Calu3 (cell line): ENCODE data around the gene KCNIP3. TPM values are rescaled to one million over a fixed set of nuclear protein-coding genes. Genes with fewer than 3 reads are reported as not detected.

Source experiments
- BruUV-seq: library from RNA; stranded (reverse); fragments of 400-500 nt; replicated peaks from 2 replicates; lab custom pipeline; 2021; lab: Mats Ljungman, UMichigan
- CTCF ChIA-PET: fragments of 300-600 bp; sonication (Branson Sonifier 250); formaldehyde crosslinking; loops from one replicate; lab custom pipeline; 2022; ENCODE audit warnings: antibody characterized with exemption; lab: Charles Lee
- DNase-seq: peaks from one replicate; pipeline ENCODE4 v3.0.0; 2022
- H3K27ac Mint-ChIP-seq: one replicate; pipeline ENCODE4 v1.8.0; 2022; ENCODE audit warnings: mixed read lengths; ENCODE audit not compliant: unreplicated experiment
- H3K27me3 Mint-ChIP-seq: one replicate; pipeline ENCODE4 v1.8.0; 2022; ENCODE audit warnings: mixed read lengths; ENCODE audit not compliant: unreplicated experiment
- H3K36me3 Mint-ChIP-seq: one replicate; pipeline ENCODE4 v1.8.0; 2022; ENCODE audit warnings: mild to moderate bottlenecking, moderate library complexity, mixed read lengths; ENCODE audit not compliant: insufficient read depth, unreplicated experiment
- H3K4me1 Mint-ChIP-seq: one replicate; pipeline ENCODE4 v1.8.0; 2022; ENCODE audit warnings: mild to moderate bottlenecking, low read depth, mixed read lengths; ENCODE audit not compliant: unreplicated experiment
- H3K4me3 Mint-ChIP-seq: one replicate; pipeline ENCODE4 v1.8.0; 2022; ENCODE audit warnings: mild to moderate bottlenecking, low read depth, moderate library complexity, mixed read lengths; ENCODE audit not compliant: unreplicated experiment
- H3K9me3 Mint-ChIP-seq: one replicate; pipeline ENCODE4 v1.8.0; 2022; ENCODE audit warnings: low read depth, mixed read lengths; ENCODE audit not compliant: unreplicated experiment
- CTCF ChIP-seq: fragments of 200-600 bp; IDR thresholded peaks from one replicate; pipeline ENCODE4 v1.8.0; 2022; ENCODE audit warnings: antibody characterized with exemption; ENCODE audit not compliant: unreplicated experiment
- intact Hi-C: fragments of 100-400 bp; cut with micrococcal nuclease; formaldehyde crosslinking; loops from one replicate; pipeline ENCODE4 v1.10.0; 2022; ENCODE audit not compliant: unreplicated experiment
- total RNA-seq: library from RNA; stranded (reverse); gene quantifications from 2 replicates; pipeline ENCODE4 v1.2.3, GENCODE V29; 2022

KCNIP3 gene
- total RNA-seq, 1 experiment from 2014 or later: 1.1 TPM

GRCh38 chr2:95312543-95313201 lies 15.5 kb downstream of the KCNIP3 start:
- no peak for TF ChIP-seq CTCF
- no TSS peak for BruUV-seq
- Mint-ChIP-seq H3K4me1 (peaks cover 26% of the 10 kb centered on the region), H3K27ac (no peak overlapping the region), H3K9me3 (no peaks in the 10 kb centered on the region), H3K4me3 (no peak overlapping the region), H3K27me3 (peaks cover 37% of the 10 kb centered on the region), H3K36me3 (no peaks in the 10 kb centered on the region)
- no peak for DNase-seq
- CTCF ChIA-PET: interaction anchor here (1.1 kb wide), 1 partner anchor 81 kb away, joined by 4 read pairs; no protein-coding TSS in a partner anchor
- intact Hi-C loops: no loop called here

- Mint-ChIP-seq H3K4me3 (no peak overlapping the region), H3K27ac (no peak overlapping the region), H3K9me3 (no peaks in the 10 kb centered on the region), H3K36me3 (no peaks in the 10 kb centered on the region), H3K27me3 (peaks cover 45% of the 10 kb centered on the region), H3K4me1 (peaks cover 26% of the 10 kb centered on the region)
- BruUV-seq: no TSS peak
- intact Hi-C loops: no loop called here
- CTCF ChIA-PET: no interaction called here
- no peak for TF ChIP-seq CTCF
- DNase-seq: peak; percentile 53
Observed at GRCh38 chr2:95313296-95314131, 16.4 kb downstream of the KCNIP3 start.

GRCh38 chr2:95314598-95314963 lies 17.4 kb downstream of the KCNIP3 start:
- DNase-seq: no peak
- CTCF ChIA-PET: interaction anchor here (1.1 to 1.3 kb wide), 2 partner anchors 83 to 192 kb away, joined by 7 to 20 read pairs; no protein-coding TSS in a partner anchor

More at GRCh38 chr2:95314598-95314963, 17.4 kb downstream of the KCNIP3 start:
- BruUV-seq: no TSS peak
- H3K4me3 Mint-ChIP-seq: no peak overlapping the region
- no peak overlapping the region for H3K27ac Mint-ChIP-seq
- intact Hi-C loops: no loop called here
- no peaks in the 10 kb centered on the region for H3K36me3 Mint-ChIP-seq
- TF ChIP-seq CTCF: no peak
- no peaks in the 10 kb centered on the region for H3K9me3 Mint-ChIP-seq
- H3K4me1 Mint-ChIP-seq: peaks cover 26% of the 10 kb centered on the region
- peaks cover 55% of the 10 kb centered on the region for H3K27me3 Mint-ChIP-seq
